Glomerular visceral epithelial cell (primary cell): ENCODE data around the gene ABCA10.

ENCODE experiments used
- DNase-seq: peaks from one replicate; pipeline ENCODE4 v3.0.0-alpha.2; 2016; ENCODE audit errors: extremely low spot score

Gene ABCA10

DNA sequence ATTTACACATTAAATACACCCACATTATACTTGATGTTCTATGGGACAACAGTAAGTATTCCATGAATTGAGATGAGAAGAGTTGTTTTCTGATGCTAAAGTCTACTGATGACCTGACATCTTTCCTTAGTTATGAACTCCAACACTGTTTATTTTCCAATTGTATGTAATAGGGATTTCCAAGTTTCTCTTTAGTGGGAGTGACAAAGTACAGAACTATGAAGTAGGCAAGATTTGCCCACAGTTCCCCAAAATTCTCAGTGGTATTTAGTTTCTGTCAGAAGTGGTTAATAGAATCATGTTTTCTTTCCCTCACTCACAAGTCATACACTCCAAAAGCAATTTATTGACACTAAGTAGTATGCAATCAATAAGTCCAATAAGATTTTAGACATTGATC is 64.4 kb downstream of the ABCA10 start:
- DNase-seq = no peak

DNA sequence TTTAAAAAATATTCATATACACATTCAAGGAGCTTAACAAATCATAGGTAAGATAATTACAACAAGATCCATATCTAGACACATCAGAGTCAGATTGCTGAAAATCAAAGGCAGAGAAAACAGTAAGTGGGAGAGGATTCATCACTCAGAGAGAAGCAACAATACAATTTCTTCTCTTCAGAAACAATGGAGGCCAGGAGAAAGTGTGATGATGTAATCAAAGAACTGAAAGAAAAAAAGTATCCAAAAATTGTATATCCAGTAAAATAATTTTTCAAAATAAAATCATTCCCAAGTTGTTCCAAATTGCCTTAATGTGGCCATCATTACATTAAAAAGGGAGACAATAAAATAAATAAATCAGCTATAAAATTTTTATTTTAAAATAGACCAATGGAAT is 69.2 kb downstream of the ABCA10 start:
- DNase-seq = no peak

DNA sequence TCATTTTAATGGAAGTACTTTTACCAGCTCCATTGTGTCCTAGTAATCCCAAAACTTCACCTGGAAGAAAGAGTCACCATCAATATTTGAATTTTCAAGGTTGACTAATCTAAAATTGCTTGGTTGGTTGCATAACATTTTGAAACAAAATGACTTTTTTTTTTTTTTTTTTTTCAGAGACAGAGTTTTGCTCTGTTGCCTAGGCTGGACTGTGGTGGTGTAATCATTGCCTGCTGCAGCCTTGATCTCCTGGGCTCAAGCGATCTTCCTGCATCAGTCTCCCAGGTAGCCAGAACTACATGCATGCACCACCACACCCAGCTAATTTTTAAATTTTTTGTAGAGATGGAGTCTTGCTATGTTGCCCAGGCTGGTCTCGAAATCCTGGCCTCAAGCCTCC is 74.4 kb downstream of the ABCA10 start:
- no peak for DNase-seq

DNA sequence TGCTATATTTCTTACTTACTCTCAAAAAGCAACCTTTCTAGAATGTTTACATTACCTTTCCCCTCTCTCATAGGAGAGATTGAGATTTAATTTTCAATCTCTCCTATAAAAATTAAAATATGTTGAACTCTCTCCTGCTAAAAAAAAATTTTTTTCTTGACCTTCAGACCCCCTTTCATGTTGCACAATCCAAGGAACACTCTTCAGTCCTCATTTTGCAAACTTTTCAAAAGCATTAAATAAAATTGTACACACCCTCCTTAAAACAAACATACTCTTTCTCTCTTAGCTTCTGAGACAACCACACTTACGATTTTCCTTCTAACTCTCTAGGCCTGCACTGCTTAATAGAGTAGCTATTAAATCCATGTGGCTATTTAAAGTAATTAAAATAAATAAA is 78.3 kb downstream of the ABCA10 start:
- no peak for DNase-seq

DNA sequence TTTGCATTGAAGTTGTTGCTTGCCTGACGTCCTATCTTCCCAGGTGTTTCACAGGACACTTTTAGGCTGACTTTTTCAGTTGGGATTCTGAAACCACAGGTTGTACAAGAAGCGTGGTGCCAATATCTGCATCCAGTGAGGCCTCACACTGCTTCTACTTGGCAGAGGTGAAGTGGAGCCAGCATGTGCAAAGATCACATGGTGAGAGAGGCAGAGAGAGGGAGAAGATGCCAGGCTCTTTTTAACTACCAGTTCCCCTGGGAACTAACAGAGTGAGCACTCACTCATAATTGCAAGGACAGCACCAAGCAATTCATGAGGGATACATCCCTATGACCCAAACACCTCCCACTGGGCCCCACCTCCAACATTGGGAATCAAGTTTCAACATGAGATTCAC is 81.2 kb downstream of the ABCA10 start:
- no peak for DNase-seq

DNA sequence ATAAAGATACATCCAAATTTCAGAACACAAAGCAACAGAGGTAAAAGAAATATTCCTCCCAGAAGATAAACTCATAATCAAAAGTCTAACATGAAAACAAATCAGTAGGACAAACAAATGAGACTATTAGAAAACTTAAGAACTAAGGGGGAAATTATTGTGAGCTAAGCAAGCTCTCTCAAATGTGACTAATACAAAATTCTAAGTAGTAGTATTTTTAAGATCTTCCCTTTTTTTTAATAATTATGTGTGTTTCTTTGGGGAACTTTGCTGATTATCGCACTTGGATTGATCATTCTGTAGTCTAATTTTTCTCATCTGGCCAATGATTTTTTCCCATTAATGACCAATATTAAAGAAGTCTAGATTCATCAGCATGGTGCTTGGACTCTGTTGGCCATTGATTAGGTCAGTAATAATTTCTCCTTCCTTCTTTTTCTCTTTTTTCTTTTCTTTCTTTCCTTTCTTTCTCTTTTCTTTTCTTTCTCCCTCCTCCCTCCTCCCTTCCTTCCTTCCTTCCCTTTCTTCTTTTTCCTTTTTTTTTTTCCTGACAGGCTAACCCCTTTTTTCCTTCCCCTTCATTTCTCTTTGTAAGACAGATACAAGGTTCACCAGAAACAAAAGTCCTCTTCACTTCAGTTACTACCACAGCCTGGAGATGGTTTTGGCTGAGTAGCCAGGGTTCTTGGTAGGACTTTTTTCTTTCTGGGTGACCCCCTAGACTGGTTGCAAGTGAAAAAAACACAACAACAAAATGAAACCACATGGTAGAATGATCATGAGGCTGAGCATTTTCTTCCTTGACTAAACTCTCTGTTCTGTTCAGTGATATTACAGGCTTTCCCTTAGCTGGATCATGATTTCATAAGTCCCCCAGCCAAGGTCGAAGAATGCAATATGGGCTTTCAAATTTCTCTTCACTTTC is 84.0 kb downstream of the ABCA10 start:
- no peak for DNase-seq

DNA sequence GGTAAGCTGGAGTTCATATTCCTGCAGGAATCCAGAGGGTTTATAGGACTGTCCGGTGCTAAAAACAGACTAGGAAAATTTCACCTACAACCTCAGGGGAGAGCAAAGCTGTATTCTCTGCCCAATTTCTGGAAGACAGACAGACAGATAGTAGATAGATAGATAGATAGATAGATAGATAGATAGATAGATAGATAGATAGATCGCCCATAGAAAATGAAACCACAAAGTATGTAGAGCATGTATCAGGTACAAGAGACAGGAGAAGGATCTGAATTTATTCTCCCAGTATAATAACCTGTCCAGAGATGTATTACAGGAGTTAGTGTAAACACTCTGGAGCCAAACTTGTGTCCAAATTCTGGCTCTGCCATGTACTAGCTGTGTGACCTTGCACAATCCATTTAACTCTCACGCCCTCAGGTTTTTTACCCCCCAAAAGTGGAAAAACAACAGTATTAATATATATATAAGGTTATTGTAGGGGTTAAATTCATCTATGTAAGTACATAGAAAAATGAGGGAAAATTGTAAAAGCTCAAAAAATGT is 84.9 kb downstream of the ABCA10 start:
- DNase-seq = no peak

DNA sequence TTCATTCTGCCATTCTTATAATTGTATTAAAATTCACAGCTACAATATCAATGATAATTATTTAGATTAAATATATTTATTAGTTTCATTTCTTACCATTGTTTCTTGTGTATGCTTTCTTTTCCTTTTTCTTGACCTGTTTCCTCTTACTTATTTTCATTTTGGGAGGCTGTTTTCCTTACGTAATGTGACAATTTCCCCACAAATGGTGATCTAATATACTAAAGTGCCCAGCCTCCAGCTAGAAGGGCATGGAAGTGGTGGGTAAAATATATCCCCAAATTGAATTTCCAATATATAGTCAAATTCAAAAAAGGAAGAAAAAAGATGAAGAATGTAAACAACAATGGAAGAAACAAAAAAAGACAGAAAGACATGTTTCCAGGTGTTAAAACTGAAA is 85.5 kb downstream of the ABCA10 start:
- no peak for DNase-seq

DNA sequence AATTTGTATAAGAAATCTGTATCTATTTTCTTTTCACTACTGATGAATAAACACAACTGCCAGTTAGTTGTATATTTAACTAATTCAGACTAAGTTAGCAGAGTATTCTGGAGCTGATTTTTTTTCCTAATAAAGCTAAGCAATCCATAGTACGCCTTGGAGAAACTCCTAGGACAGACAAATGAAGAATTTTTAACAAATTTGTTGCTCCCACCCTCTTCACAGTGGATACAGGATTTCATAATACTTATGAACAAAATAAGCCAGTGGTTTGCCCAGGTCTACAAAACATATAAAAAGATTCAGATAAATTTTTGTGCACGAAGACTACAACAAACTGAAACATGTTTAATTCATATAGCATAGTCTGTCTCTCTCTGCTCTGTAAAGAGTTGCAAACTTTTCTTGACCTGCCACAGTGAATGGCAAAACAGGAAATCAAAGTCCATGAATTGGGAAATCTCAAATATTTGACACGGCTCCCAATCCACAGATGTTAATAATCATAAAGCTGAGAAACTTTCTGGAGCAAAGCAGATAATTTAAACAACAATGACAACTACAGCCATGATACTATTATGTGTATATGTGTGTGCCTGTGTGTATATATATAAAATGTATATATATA is 86.3 kb downstream of the ABCA10 start:
- DNase-seq = no peak

DNA sequence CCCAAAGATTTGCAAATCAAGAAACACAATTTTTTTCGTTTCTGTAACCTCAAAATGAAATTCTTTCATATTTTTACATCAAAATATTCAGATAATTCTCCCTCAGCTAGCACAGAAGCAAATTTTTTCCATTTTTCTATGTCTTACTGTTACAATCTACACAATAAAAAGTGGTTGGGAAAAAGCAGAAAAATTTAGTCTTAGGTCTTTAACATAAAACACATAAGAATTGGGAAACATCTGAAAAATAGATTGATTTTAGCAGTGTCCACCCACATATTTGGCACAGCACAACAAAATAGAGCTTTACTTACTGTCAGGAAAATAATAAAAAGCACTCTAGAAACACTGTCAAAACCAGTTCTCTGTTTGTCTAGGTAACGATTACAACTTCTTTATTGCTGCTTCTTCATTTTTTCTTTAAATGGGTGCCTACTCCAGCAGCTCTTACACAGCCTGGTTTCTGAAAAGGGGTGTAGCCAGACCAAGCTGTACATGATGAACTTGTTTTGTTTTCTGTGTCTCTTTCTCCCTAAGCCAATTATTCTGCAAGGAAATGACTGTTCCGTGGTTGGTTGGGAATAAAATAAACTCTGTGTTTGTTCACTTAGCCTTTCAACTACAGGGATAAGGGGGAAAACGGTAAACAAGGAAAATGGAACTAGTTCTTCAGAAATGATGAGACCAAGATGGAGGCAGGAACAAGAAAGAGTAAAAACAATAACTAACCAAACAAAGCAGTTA is 87.0 kb downstream of the ABCA10 start, which contains the start of gene ABCA6:
TSS of gene ABCA6 (minus strand) at position 465 of the 744 bp plus-strand sequence. CDS start 1,192 bp downstream, outside the sequence.
- DNase-seq = no peak

DNA sequence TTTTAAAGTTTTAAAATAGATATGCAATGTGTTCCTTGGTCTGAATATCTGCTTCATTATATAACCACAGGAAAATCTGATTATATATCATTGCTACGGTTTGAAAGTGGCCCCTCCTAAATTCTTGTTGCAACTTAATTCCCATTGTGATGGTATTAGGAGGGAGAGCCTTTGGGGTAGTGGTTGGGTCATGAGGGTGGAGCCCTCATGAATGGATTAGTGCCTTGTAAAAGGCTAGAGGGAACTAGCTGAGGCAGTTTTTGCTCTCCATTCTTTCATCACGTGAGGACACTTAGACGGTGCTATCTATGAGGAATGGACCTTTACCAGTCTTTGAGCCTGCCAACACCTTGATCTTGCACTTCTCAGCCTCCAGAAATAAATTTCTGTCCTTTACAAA is 94.5 kb downstream of the ABCA10 start:
- DNase-seq = no peak

DNA sequence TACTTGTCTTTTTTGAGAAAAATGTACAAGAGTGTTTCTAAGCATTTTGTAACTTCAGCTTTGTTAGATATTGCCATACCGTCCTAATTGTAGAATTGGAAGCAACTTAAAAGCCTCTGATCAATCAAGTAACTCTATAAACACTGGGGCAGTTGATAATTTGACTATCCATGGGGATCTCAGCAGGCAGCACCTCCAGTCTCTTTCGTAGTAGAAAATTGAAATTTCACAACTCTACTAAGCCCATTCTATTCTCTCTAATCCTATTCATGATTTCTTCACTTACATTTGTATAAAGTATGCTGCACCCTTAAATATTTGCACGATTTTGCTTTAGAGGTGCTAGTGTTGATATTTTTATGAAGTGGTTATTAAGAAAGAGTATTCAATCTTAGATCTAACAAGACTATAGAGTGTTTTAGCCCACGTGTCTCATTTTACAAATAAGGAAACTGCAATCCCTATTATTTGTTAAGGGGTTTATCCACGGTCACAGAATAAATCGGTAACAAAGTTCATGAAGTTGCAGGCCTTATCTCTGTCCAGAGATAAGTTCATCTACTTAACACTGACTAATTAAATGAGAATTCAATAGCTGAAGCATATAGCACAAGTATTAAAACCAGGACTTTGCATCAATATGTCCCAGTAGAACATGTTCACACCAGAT is 97.9 kb downstream of the ABCA10 start:
- DNase-seq = no peak

DNA sequence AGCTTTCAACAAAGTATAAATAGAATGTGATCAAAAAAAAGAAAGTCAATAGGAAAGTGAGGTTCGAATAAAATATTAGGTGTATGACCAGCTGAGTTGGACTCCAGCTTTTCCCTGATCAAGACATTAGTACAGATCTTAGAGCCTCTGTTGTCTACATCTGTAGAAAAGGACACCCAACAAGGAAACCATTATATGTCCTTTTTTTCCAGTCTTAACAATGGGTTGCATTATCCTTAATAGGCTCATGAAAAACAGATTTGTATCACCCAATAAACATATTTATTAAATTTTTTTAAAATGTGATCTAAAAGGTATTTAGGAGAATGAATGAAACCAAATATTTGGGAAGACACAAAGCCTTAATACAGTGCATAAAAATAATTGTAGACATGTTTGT is 105.0 kb downstream of the ABCA10 start:
- no peak for DNase-seq

DNA sequence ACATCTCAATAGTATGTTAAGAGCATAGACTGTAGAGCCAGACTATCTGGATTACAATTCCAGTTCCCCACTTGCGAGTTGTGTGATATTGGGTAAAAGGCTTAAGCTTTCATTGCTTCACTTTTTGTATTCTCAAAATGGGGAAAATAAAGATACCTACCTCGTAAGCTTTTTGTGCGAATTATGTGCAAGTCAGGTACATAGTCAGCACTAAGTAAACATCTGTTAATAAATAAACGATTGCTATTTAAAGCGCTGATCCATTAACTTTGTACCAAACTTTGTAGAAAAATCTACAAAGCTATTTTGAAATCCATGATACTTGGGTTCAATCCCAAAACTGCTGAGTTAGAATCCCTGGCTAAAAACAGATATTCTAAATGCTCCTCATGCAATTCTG is 106.6 kb downstream of the ABCA10 start:
- no peak for DNase-seq

DNA sequence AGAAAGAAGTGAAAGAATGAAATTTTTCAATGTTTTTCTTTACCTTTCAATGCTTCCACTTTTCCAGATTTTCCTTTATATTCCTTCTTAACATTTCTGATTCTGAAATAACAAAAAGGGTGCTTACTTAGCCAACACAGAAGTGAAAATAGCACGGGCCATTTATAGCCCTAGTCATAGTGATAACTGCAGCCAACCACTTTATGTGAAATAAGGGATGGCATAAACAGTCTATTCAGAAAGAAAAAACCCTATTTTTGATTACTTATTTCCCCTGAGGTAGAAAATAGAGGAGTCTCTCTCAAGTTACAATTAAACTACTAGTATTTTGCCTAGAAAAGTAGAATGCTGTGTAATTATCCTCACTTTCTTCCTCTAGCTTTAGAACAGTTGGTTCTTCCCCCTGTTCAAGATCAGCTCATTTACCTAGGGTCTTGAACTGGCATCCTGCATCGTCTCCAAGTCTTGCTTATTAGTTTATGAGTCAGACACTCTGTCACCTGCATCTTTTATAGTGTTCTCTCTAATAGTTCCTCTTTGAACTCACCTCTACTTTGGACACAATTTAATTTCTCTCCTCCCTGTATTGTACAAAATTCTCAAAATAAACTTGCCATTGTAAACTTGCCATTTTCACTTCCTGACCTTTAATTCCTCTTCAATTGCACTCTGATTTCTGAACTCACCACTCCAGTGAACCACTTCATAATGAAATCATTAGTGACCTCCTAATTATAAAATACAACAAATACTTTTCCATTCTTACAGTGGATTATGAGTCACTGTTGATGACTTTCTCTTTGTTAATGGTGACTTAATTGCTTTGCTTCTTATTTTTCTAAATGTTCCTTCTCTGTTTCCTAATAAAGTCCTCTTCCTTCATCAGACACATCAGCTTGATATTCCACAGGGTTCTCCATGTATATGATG is 110.5 kb downstream of the ABCA10 start:
- no peak for DNase-seq

DNA sequence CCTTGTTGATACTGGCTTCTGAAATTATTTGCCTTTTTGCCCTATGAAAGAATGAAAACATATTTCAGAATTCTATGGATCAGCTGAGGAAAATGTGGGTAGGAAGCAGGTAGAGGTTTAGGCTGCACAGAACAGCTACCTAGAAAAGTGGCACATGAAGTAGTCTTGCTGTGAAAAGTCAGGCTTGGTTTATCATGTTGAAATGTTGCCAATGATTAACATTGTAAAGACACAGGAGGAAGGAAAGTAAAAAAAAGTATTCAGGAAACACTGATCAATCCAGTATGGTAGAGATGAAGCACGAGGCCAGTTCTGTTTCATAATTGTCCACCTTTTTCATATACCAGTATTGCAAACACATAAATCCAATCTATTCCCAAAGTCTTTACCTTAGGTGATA is 116.8 kb downstream of the ABCA10 start:
- DNase-seq = no peak

DNA sequence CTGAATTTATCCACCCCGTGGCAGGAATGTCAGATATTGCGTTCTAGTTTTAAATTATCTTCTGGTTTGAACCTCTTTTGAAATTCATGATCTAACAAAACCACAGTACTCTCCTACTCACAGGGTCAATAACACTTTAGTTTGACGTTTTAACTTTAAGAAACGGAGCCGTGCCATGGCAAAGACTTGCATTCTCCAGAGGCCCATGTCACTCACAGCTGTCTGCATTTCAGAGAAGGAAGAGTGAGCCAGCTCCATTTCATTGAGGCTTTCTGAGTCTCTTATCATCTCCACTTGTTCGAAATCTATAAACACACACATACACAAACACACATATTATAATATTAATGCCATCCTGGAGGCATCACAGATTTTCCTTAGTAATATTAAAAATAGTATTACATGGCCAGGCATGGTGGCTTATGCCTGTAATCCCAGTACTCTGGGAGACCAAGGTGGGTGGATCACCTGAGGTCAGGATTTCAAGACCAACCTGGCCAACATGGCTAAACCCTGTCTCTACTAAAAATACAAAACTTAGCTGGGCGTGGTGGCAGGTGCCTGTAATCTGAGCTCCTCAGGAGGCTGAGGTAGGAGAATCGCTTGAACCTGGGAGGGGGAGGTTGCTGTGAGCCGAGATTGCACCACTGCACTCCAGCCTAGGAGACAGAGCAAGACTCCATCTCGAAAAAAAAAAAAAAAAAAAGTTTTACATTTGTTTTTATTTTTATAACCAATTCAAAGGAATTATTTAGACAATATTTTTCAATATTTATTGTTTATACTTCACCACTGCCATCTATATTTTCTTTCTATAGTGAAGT is 122.5 kb downstream of the ABCA10 start:
- DNase-seq = no peak

DNA sequence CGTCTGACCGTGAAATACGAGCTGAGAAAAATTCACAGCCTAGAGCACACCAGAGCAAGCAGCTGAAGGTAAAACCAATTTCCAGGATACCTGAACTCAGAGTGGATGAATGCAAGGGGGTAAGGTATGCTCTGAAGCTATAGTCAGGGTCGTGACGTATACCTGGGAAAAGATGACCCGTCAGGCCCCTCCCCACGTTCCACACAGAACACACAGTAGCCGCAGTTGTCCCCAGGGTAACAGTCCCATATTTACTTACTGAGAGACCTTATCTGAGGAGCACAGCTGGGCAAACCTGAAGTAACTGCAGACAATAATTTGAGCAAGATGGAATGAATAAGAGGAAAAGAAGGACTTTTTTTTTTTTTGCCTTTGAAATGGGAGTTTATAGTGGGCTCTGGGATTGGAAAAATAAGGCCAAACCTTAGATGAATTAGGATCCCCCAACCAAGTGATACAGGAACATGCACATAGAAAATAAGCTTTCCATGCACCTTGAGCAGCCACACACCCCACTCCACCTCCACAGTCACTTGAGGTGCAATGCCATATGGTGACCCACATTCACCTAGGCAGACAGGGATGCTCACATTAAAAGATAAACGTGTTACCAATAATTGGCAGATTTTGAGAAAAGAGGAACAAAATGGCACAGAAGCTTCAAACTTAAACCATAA is 124.9 kb downstream of the ABCA10 start:
- no peak for DNase-seq

DNA sequence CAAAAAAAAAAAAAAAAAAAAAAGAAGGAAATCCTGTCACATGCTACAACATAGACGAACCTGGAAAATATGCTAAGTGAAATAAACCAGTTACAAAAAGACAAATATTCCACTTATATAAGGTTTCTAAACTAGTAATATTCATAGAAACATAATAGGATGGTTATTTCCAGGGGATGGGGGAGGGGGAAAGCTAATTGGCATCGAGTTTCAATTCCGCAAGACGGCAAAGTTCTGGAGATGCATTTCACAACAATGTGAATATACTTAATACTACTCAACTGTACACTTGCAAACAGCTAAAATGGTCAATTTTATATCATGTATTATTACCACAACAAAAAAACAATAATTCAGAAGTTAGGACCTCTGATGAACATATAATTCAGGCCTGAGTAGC is 130.0 kb downstream of the ABCA10 start:
- no peak for DNase-seq
